Fibroblast of skin of right biceps (primary cell): ENCODE measurements around the gene MRPS18A.

ENCODE experiments used
- DNase-seq: peaks from one replicate; pipeline ENCODE4 v3.0.0-alpha.2; 2013

MRPS18A gene

DNA sequence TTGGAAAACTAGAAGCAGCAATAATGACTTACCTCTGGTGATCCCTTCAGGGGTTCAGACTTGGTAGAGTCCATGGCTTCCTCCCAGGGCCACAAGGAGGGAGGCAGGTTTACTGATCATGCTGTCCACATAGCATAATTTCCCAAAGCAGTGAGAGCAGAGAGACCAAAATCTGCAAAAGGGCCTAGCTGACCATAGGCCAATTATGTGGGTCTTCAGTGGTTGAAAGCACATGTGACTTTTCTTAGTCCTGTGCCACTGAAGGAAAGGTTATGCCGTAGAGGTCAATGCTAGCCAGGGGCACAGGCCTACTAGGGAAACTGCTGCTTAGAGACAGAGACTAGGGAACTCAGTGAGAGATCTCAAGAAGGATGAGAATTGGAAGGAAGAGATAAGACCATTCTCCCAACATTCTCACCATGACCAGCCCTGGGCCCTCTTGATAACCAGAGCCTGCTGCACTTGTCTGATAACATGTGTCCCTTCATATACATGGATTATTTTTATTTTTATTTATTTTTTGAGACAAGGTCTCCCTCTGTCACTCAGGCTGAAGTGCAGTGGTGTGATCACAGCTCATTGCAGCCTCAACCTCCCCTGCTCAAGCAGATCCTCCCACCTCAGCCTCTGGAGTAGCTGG is 56.5 kb downstream of the MRPS18A start:
- DNase-seq, result no peak

DNA sequence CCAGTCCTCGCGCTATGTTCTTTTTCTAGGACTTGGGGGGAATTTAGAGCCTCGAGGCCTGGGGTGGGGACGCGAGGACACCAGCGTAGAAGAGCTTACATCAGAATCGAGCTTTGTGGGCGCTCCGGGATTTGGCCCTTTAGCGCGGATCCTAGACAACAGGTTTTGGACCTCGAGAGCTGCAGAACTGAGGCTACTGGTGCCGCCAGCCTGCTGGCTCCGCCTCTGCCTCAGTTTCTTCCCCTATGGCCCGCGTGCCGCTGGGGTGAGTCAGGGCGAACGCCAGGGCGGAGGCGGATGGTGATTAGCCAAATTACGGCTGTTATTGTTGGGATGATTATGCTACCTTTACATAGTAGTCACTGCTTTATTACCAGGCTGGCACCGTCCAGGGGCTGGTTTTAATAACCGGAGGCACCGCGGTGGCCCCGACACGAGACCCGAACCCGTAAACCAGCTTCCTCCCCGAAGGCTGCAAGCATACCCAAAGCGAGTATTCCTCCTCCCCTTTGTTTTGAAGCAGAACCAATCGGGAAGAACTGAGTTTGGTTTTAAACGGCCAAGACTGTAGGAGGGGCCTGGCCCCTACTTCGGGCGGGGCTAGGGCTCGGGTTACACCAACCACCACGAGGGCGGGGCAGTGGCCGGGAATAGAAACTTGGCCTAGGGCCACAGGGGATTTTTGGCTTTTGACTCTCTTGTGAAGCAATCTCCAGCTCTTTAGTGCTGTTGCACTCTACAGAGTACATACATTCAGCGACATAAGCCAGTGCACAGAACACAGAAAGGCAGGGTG is 57.9 kb downstream of the MRPS18A start:
- DNase-seq, result peak; percentile 99

- DNase-seq, result peak; percentile 99
These were observed 58.5 kb downstream of the MRPS18A start, which contains the start of gene GTPBP2 for GRCh38 chr6:43629104-43629504. Gene GTPBP2 (minus strand): TSS chr6:43629264. CDS start chr6:43629162, 102 bp downstream.

DNA sequence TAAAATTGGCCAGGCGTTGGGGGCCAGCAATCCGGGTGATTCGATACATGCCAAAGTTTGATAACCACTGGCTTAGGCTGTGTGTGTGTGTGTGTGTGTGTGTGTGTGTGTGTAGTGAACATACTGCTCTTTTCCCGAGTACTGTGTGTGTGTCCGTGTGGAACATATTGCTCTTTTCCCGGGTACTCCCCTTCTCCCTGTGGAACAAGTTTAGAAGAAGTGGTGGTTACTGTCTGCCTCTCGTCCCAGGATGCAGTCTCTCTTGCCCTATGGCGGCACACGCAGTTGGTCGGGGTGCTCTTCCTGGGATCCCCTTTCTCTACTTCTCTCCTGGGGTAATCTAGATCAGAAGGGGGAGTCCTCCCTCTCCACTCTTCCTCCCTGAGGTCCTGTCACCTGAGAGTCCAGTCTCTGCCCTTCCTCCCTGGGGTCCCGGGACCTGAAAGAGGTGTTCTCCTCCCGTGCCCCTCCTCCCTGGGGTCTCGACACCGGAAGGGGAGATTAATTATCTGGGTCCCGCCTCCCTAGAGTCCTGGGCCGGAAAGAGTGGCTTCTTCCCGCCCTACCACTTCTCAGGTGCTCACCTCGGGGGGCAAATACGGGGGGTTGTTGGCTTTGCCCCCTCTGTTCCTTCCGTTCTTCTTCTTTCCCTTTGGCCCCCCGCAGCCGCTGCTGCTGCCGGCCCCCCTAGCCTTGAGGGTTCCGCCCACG is 59.0 kb downstream of the MRPS18A start:
- DNase-seq, result peak; percentile 62

DNA sequence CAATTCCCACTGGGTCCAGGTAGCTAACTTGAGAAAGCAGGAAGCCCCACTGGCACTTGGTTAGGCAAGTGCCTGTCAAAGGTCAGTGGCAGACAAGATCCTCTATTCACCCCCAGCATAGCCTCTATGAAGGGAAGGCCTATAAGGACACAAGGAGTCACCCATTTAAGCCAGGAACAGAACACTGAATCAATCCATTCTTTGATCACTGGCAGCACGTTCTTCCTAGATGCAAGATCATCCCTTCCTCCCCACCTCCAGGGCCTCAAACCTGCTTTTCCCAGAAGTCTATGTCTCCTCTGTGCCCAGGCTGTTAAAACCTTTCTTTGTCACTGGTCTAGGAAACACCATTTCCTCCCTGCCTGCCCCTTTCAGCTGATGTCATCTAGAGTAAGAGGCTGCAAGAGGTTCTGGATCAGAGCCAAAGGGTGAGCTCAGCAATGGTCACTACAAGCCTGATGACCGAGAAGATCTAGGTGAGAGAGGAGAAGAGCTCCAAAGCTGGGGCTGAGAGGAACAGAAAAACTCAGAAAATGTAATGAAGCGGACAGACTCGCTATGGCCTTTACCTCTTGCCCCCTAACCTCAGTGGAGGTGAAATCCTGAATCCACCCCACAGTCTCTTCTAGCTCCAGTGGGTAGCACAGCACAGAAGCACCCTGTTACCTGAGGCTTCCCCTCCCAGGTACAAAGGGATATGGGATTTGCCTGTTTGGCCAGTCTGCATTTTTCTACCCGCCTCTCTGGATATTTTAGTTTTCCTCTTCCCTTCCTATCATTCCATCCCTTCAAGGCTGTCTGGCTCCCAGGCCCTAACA is 60.4 kb downstream of the MRPS18A start:
- DNase-seq, result peak; percentile 94

DNA sequence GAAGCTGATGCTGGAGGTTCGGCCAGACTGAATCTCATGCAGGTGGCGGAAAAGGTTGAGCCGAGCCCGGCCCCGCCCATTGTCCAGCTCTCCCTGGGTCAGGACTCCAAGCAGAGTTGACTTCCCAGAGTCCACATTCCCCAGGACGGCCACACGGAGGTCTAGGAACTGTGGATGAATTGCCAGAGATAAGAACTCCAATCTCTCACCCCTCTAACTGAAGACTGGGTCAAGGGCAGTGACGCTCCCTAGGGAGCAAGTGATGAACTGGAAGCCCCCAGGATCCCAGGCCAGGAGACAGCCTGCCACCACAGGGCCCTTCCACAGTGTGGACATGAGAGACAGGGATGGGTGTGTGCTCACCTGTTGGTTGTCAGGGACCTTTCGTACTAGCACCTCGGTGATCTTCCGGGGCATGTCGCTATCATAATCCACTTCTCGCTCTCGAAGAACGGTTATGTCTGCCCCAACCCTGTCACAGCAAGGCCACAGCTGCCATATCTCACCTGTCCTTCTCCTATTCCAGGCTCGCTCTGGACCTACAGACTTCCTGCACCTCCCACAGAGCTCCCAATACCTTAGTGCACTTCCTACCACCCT is 62.1 kb downstream of the MRPS18A start:
- DNase-seq, result no peak

DNA sequence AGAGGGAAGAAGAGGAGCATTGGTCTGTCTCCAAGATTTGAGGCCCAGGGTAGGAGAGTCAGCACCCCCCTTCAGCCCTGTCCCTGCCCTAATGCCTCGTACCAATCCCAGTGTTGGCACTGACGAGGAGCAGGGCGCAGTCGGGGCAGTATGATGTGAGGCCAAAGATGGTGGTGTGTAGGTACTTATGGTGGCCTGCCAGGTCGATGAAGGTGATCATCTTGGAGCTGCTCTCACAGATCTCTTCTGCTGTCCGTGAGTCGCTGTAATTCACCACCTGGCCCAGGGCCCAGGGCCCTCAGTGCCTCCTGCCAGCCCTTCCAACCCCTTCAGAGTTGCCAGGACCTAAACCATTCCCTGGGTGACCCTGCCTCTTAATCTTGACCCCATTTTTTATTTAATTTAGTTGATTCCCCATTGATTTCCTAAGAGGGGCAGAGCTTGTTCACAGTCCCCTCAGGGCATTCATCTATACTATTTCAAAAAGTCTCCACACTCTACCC is 62.8 kb downstream of the MRPS18A start:
- DNase-seq, result no peak

- no peak for DNase-seq
These were observed 63.5 kb downstream of the MRPS18A start for GRCh38 chr6:43623880-43624785.

DNA sequence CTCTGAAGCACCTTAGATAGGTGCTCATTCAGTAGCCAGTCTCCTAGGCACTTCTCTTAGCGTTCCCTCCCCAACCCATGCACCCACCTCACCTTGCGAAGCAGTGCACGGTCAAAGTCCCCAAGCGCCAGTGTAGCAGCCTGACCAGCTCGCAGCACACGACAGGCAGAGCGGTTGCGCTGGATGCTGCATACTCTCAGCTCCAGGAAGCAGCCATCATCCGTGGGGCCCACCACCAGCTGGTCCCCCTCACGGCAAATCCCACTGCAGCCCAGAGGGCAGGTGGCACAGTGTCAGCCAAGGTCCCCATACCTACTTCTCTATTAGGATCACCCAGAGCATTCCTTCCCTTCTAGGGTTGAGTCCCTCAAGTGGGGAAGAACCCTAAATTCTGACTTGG is 65.0 kb downstream of the MRPS18A start:
- no peak for DNase-seq

DNA sequence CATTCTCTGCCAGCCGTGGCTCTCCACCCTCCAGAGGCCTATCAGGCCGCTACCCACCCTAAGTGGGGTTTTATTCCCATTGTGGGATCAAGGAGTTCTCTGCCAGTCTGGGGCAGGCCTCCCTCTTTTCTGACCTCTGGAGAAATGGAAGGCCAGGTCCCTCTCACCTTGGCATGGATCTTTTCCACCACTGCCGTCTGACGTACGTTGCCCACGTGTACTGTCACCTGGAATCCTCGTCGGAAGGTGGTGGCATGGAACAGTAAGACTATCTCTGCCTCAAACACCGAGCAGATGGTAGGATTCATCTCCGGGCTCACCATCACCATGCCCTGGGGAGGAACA is 65.8 kb downstream of the MRPS18A start:
- DNase-seq, result no peak
